ENCODE data around the gene SELL. TPM values are rescaled to one million over a fixed set of nuclear protein-coding genes. Genes with fewer than 3 reads are reported as not detected.
A peak's percentile ranks its signal among the peaks of the same experiment; 100 is the strongest.
"Not testable (repeated sequence)": the region's sequence is repeated elsewhere in the genome, so short reads cannot be mapped to it uniquely, and the experiment has no call there.

Gene SELL
- total RNA-seq, 1 experiment from 2014 or later, result not detected

GRCh38 chr1:169708647-169709046 is 2.8 kb downstream of the SELL start:
- DNase-seq (ENCODE audit: low spot score), result no peak
- in situ Hi-C loops (cut with HindIII; ENCODE audit: low sequenced_read_pairs), result no loop called here

GRCh38 chr1:169707912-169708604 is 3.4 kb downstream of the SELL start:
- no peak for DNase-seq (ENCODE audit: low spot score)
- in situ Hi-C loops (cut with HindIII; ENCODE audit: low sequenced_read_pairs), result no loop called here

- in situ Hi-C loops (cut with HindIII; ENCODE audit: low sequenced_read_pairs), result no loop called here
- no peak for DNase-seq (ENCODE audit: low spot score)
Measured at GRCh38 chr1:169704797-169705196, 6.6 kb downstream of the SELL start.

- in situ Hi-C loops (cut with HindIII; ENCODE audit: low sequenced_read_pairs), result no loop called here
- no peak for DNase-seq (ENCODE audit: low spot score)
Measured at GRCh38 chr1:169701261-169702005, 10.0 kb downstream of the SELL start.

- DNase-seq (ENCODE audit: low spot score), result no peak
- in situ Hi-C loops (cut with HindIII; ENCODE audit: low sequenced_read_pairs), result no loop called here
Measured at GRCh38 chr1:169699707-169700106, 11.7 kb downstream of the SELL start.

GRCh38 chr1:169698976-169699375 is 12.4 kb downstream of the SELL start:
- in situ Hi-C loops (cut with HindIII; ENCODE audit: low sequenced_read_pairs), result no loop called here
- no peak for DNase-seq (ENCODE audit: low spot score)

- in situ Hi-C loops (cut with HindIII; ENCODE audit: low sequenced_read_pairs), result no loop called here
- DNase-seq (ENCODE audit: low spot score), result no peak
Measured at GRCh38 chr1:169697755-169698154, 13.7 kb downstream of the SELL start.

- DNase-seq (ENCODE audit: low spot score), result no peak
- in situ Hi-C loops (cut with HindIII; ENCODE audit: low sequenced_read_pairs), result no loop called here
Measured at GRCh38 chr1:169696273-169697100, 14.9 kb downstream of the SELL start.

- DNase-seq (ENCODE audit: low spot score), result peak; percentile 6
- in situ Hi-C loops (cut with HindIII; ENCODE audit: low sequenced_read_pairs), result no loop called here
Measured at GRCh38 chr1:169694304-169695075, 16.9 kb downstream of the SELL start.

GRCh38 chr1:169692756-169693460 is 18.5 kb downstream of the SELL start:
- DNase-seq (ENCODE audit: low spot score), result no peak
- in situ Hi-C loops (cut with HindIII; ENCODE audit: low sequenced_read_pairs), result no loop called here

- in situ Hi-C loops (cut with HindIII; ENCODE audit: low sequenced_read_pairs), result no loop called here
- no peak for DNase-seq (ENCODE audit: low spot score)
Measured at GRCh38 chr1:169690489-169690888, 20.9 kb downstream of the SELL start.

- no peak for DNase-seq (ENCODE audit: low spot score)
- in situ Hi-C loops (cut with HindIII; ENCODE audit: low sequenced_read_pairs), result no loop called here
Measured at GRCh38 chr1:169689395-169689794, 22.0 kb downstream of the SELL start.

- DNase-seq (ENCODE audit: low spot score); in situ Hi-C loops (cut with HindIII; ENCODE audit: low sequenced_read_pairs): not testable (repeated sequence)
Measured at GRCh38 chr1:169688377-169688776, 23.0 kb downstream of the SELL start.

- DNase-seq (ENCODE audit: low spot score), result no peak
- in situ Hi-C loops (cut with HindIII; ENCODE audit: low sequenced_read_pairs), result no loop called here
Measured at GRCh38 chr1:169683661-169684060, 27.8 kb downstream of the SELL start.

GRCh38 chr1:169683168-169683567 is 28.3 kb downstream of the SELL start:
- DNase-seq (ENCODE audit: low spot score); in situ Hi-C loops (cut with HindIII; ENCODE audit: low sequenced_read_pairs): not testable (repeated sequence)

GRCh38 chr1:169682071-169682470 is 29.3 kb downstream of the SELL start:
- in situ Hi-C loops (cut with HindIII; ENCODE audit: low sequenced_read_pairs), result no loop called here

GRCh38 chr1:169681140-169681539 is 30.3 kb downstream of the SELL start:
- in situ Hi-C loops (cut with HindIII; ENCODE audit: low sequenced_read_pairs), result no loop called here

More at GRCh38 chr1:169682071-169682470, 29.3 kb downstream of the SELL start:
- no peak for DNase-seq (ENCODE audit: low spot score)

GRCh38 chr1:169680377-169681019 is 30.9 kb downstream of the SELL start:
- DNase-seq (ENCODE audit: low spot score), result no peak
- in situ Hi-C loops (cut with HindIII; ENCODE audit: low sequenced_read_pairs), result no loop called here

More at GRCh38 chr1:169681140-169681539, 30.3 kb downstream of the SELL start:
- no peak for DNase-seq (ENCODE audit: low spot score)

Data from G401 (cell line).